ENCODE data around the gene ACTL6B. TPM values are rescaled to one million over a fixed set of nuclear protein-coding genes. Genes with fewer than 3 reads are reported as not detected.

The ACTL6B gene
- polyA plus RNA-seq, 1 experiment = not detected

GRCh38 chr7:100689230-100690135 lies 33.2 kb upstream of the ACTL6B start:
- ChIA-PET CTCF (interaction anchor here (0.6 to 10.3 kb wide), 8 partner anchors 9 to 319 kb away, joined by 3 to 162 read pairs (median 32); partner anchors contain the start of genes FBXO24, LRCH4, POP7 and SLC12A9), POLR2A (no interaction called here)
- Histone ChIP-seq H3K4me3 (ENCODE audit: low read depth, low read length) (no peak overlapping the region), H3K27me3 (ENCODE audit: control insufficient read depth, insufficient read depth, low read length) (no peaks in the 10 kb centered on the region), H3K36me3 (ENCODE audit: control insufficient read depth, insufficient read depth, low read length) (peaks cover 38% of the 10 kb centered on the region)
- DNase-seq (ENCODE audit: low read depth) = no peak
- TF ChIP-seq, protein P1, sequence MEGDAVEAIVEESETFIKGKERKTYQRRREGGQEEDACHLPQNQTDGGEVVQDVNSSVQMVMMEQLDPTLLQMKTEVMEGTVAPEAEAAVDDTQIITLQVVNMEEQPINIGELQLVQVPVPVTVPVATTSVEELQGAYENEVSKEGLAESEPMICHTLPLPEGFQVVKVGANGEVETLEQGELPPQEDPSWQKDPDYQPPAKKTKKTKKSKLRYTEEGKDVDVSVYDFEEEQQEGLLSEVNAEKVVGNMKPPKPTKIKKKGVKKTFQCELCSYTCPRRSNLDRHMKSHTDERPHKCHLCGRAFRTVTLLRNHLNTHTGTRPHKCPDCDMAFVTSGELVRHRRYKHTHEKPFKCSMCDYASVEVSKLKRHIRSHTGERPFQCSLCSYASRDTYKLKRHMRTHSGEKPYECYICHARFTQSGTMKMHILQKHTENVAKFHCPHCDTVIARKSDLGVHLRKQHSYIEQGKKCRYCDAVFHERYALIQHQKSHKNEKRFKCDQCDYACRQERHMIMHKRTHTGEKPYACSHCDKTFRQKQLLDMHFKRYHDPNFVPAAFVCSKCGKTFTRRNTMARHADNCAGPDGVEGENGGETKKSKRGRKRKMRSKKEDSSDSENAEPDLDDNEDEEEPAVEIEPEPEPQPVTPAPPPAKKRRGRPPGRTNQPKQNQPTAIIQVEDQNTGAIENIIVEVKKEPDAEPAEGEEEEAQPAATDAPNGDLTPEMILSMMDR (IDR thresholded peaks at IDR 0.05; ENCODE audit: insufficient read depth, low read depth, low read length) = no peak

DNA sequence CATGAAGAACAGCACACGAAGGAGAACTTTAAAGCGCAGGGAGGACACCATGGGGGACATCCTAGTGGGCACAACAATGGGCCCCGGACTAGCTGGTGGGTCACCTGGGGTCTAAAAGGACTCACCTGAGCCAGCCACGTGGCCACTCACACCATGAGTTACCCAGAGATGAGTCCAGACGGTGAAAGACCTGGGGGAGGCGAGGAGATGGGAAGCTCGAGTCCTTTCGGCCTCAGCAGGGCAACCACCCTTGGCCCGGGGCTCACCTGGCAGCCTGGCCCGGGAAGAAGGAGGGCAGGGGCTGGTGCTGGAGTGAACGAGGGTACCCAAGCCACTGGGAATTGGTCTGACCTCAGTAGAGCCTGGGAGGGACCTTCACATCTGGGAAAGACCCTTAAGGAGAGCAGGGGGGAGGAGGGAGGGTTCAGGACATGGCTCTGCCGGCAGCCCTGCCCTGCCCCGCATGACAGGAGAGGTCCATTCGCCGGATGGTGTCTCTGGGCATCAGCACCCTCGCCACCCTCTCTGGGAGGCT lies 32.1 kb upstream of the ACTL6B start:
- no peak for DNase-seq (ENCODE audit: low read depth)
- ChIA-PET CTCF (interaction anchor here (5.2 to 10.3 kb wide), 5 partner anchors 8 to 163 kb away, joined by 23 to 162 read pairs (median 84); partner anchors contain the start of genes FBXO24, LRCH4, POP7 and SLC12A9), POLR2A (no interaction called here)
- no peaks in the 10 kb centered on the region for H3K27me3 ChIP-seq (ENCODE audit: control insufficient read depth, insufficient read depth, low read length)
- H3K4me3 ChIP-seq (ENCODE audit: low read depth, low read length) = no peak overlapping the region
- TF ChIP-seq, protein P1 (IDR thresholded peaks at IDR 0.05; ENCODE audit: insufficient read depth, low read depth, low read length) = no peak
- peaks cover 43% of the 10 kb centered on the region for H3K36me3 ChIP-seq (ENCODE audit: control insufficient read depth, insufficient read depth, low read length)

DNA sequence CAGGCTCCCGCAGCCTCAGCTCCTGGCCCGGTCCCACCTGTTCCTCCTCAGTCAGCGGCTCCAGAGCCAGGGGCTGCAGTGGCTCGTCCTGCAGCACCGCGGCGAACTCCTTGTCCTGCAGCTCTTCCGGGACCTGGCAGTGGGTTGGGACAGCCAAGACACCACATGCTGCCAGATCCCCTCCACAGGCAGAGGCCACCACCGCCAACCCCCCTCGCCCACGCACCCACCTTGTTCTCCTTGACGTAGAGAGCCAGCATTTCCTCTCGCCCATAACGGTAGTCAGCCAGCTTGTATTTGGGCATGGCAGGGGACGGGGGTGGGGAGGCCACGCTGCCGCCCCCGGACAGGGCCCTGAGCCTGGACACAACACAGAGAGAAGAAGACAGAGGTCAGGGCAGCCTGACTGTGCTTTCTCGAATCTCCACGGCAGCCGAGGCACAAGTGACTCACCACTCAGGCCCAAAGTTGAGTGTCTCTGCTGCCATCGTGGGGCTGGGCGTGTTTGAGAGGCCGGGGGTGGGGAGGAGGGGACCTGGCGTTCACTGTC lies 31.6 kb upstream of the ACTL6B start:
- Histone ChIP-seq H3K36me3 (ENCODE audit: control insufficient read depth, insufficient read depth, low read length) (peaks cover 47% of the 10 kb centered on the region), H3K27me3 (ENCODE audit: control insufficient read depth, insufficient read depth, low read length) (no peaks in the 10 kb centered on the region), H3K4me3 (ENCODE audit: low read depth, low read length) (no peak overlapping the region)
- no peak for DNase-seq (ENCODE audit: low read depth)
- ChIA-PET POLR2A (interaction anchor here (0.5 kb wide), 1 partner anchor 30 kb away, joined by 5 read pairs; no protein-coding TSS in a partner anchor), CTCF (interaction anchor here (7.1 to 10.3 kb wide), 3 partner anchors 7 to 125 kb away, joined by 84 to 162 read pairs (median 110); partner anchors contain the start of gene POP7)
- TF ChIP-seq, protein P1 (IDR thresholded peaks at IDR 0.05; ENCODE audit: insufficient read depth, low read depth, low read length) = no peak

GRCh38 chr7:100687261-100687660 lies 31.0 kb upstream of the ACTL6B start:
- ChIA-PET CTCF (interaction anchor here (9.0 to 10.3 kb wide), 2 partner anchors 18 to 125 kb away, joined by 84 to 162 read pairs; partner anchors contain the start of gene POP7), POLR2A (interaction anchor here (0.5 kb wide), 1 partner anchor 30 kb away, joined by 5 read pairs; no protein-coding TSS in a partner anchor)
- H3K27me3 ChIP-seq (ENCODE audit: control insufficient read depth, insufficient read depth, low read length) = no peaks in the 10 kb centered on the region
- no peak for DNase-seq (ENCODE audit: low read depth)
- TF ChIP-seq, protein P1 (IDR thresholded peaks at IDR 0.05; ENCODE audit: insufficient read depth, low read depth, low read length) = no peak
- H3K4me3 ChIP-seq (ENCODE audit: low read depth, low read length) = no peak overlapping the region
- H3K36me3 ChIP-seq (ENCODE audit: control insufficient read depth, insufficient read depth, low read length) = peaks cover 51% of the 10 kb centered on the region

GRCh38 chr7:100686822-100687211 lies 30.6 kb upstream of the ACTL6B start:
- DNase-seq (ENCODE audit: low read depth) = no peak
- CTCF ChIA-PET = interaction anchor here (9.0 kb wide), 1 partner anchor 124 kb away, joined by 162 read pairs; no protein-coding TSS in a partner anchor
- Histone ChIP-seq H3K4me3 (ENCODE audit: low read depth, low read length) (no peak overlapping the region), H3K36me3 (ENCODE audit: control insufficient read depth, insufficient read depth, low read length) (peaks cover 53% of the 10 kb centered on the region), H3K27me3 (ENCODE audit: control insufficient read depth, insufficient read depth, low read length) (no peaks in the 10 kb centered on the region)
- TF ChIP-seq, protein P1 (IDR thresholded peaks at IDR 0.05; ENCODE audit: insufficient read depth, low read depth, low read length) = no peak
- POLR2A ChIA-PET = no interaction called here

Measured in BJ (cell line).